Posterior vena cava (tissue), 2 donors: ENCODE measurements around the gene KCTD7. TPM values are rescaled to one million over a fixed set of nuclear protein-coding genes. Genes with fewer than 3 reads are reported as not detected.
"Not testable (repeated sequence)": the region's sequence is repeated elsewhere in the genome, so short reads cannot be mapped to it uniquely, and the experiment has no call there.

Source experiments
- DNase-seq: peaks from one replicate; pipeline ENCODE4 v3.0.0-alpha.2; 2020; ENCODE audit warnings: low spot score
- intact Hi-C, 2 donors: fragments of 100-400 bp; cut with DNase I; formaldehyde crosslinking; loops; one replicate each; pipeline versions ENCODE4 v1.14.1 to v1.14.2; 2022 to 2023
- total RNA-seq, 2 donors: library from RNA; stranded (reverse); fragmentation: NEBNext Ultra II Directional; extraction: Animal tissue kit (Norgen Biotek cat#: 25700); gene quantifications; one replicate each; pipeline ENCODE4 v1.2.1, GENCODE V29; 2021
- donor health status: DM: yes; HTN: yes; CAD: no.
- donor health status: DM: yes; HTN: yes; CAD: no.

KCTD7 gene
- total RNA-seq, 2 donors from 2014 or later = 8.8 to 10.1 TPM

GRCh38 chr7:66640802-66641525, 12.3 kb downstream of the KCTD7 start:
- no peak for DNase-seq

GRCh38 chr7:66641526-66641871, 12.8 kb downstream of the KCTD7 start:
- no peak for DNase-seq
- intact Hi-C loops = no loop called here

More at GRCh38 chr7:66640802-66641525, 12.3 kb downstream of the KCTD7 start:
- intact Hi-C loops = no loop called here

DNA sequence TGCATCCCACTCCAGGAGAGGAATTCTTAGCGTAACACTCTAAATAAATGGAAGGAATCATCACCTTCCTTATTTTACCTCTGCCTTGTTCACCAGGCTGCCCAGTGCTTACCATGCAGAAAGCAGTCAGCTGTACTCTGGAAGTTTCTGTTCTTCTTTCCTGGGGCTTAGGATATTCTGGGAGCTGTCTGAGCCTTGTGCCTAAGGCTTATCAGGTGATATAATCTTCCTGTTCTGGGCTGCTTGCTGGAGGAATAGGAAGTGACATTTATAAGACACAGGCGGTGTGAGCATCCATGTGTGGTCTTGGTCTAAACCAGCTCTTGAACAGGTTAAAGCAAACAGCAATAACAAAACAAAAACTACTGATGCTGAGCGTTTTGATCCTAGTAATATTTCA, 13.5 kb downstream of the KCTD7 start:
- no peak for DNase-seq
- intact Hi-C loops = no loop called here

GRCh38 chr7:66642932-66643331, 14.3 kb downstream of the KCTD7 start:
- no peak for DNase-seq
- intact Hi-C loops = no loop called here

DNA sequence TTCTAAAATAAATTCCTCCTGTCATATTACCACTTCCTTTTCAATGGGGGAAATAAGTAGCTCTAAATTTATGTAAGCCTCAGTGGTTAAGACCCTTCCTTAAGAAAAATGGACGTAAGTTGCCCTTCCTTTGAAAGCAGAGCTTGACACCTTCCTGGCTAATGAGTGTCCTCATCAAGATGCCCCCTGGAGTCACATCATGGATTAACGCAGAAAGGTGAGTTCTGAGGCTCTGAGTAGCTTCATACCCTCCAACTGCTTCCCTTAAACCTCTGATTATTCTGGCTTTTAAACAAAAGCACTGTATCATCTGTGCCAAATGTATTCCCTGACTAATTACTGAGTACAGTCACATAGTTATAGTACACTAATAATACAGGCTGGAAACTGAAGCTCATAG, 14.7 kb downstream of the KCTD7 start:
- intact Hi-C loops = no loop called here
- no peak for DNase-seq

- intact Hi-C loops, DNase-seq: not testable (repeated sequence)
Measured at GRCh38 chr7:66651026-66651425, 22.3 kb downstream of the KCTD7 start.

GRCh38 chr7:66653719-66654274, 25.1 kb downstream of the KCTD7 start:
- DNase-seq, intact Hi-C loops: not testable (repeated sequence)

DNA sequence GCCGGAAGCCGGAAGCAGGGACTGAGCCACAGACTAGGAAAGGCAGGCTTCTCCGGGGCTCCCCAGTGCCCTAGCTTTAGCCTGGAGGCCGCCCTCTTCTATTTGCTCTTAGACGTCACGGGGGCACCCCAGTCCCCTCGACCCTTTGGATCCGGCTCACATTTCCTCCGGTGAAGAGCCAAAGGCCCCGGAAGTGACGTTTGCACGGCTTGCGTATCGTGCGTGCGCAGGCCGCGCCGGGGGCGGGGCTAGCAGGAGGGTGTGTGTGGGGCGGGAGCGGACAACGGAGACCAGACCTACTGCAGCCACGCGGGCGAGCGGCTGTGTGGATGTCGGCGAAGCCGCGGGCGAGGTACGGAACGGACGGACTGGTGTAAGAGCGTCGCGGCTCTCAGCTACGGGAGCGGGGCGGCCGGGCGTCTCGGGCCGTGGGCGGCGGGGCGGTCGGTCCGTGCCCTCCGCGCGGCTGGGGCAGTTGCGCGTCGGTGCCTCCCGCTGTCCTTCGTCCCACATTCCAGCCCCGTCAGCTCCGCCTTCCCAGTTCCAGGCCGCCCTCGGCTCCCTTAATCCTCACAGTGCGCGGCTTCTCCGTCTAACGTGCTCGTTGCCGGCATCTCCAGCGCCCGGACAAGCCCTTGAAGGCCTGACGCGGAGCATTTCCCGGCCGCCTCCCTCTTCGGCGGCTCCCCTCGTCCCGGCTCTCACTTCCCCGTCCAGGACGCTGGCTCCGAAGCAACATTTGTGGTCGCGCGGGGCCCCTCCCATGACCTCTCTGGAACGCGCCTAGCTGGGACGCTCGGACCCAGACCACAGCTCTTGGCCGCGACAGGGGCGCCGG, 25.8 kb downstream of the KCTD7 start:
- peak; percentile 100 for DNase-seq
- intact Hi-C loops = no loop called here

GRCh38 chr7:66655113-66655806, 26.6 kb downstream of the KCTD7 start:
- DNase-seq, intact Hi-C loops: not testable (repeated sequence)

GRCh38 chr7:66655826-66656485, 27.3 kb downstream of the KCTD7 start:
- intact Hi-C loops, DNase-seq: not testable (repeated sequence)

- intact Hi-C loops = no loop called here
Measured at GRCh38 chr7:66657798-66658197, 29.1 kb downstream of the KCTD7 start.

DNA sequence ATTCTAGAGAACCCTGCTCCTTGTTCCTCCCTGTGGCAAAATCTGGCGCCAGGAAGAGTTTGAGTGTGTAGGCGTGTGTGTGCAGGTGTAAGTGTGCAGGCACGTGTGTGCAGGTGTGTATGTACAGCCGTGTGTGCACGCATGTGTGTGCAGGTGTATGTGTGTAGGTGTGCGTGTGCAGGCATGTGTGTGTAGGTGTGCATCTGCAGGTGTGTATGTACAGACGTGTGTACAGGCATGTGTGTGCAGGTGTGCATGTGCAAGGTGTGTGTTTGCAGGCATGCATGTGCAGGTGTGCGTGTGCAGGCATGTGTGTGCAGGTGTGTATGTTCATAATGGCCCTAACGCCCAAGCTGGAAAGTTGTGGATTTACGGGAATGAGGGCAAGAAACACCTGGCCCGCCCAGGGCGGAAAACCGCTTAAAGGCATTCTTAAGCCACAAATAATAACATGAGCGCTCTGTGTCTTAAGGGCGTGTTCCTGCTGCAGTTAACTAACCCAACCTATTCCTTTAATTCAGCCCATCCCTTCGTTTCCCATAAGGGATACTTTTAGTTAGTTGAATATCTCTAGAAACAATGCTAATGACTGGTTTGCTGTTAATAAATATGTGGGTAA, 34.1 kb downstream of the KCTD7 start:
- DNase-seq = peak; percentile 47
- intact Hi-C loops = no loop called here

More at GRCh38 chr7:66657798-66658197, 29.1 kb downstream of the KCTD7 start:
- DNase-seq = no peak

DNA sequence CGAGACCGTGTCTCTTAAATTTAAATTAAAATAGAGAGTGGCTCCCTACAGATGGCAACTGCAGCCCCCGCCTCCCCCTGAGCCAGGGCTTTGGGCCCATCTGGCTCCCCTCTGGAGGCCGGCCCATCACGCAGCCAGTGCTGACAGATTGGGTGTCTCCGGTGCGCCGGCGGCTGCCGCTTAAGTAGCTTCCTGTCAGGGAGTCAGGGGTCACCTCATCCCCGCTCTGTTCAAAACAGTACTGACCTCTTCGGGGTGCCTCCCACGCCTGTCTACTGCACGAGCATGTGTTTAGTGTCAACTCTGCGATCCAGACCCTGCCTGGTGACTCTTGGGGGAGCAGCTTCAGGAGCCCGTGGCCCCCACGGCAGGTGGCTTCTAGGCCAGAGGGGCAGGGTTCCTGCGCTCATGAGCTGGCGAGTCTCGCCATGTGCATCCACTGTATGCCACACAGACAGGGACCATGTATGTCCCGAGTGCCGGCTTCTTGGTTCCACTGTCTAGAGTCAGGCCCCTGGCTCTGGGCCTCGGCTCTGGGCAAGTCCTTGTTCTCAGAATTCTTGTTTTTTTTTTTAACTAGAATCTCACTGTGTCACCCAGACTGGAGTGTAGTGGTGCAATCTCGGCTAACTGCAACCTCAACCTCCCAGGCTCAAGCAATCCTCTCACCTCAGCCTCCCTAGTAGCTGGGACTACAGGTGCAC, 36.1 kb downstream of the KCTD7 start:
- intact Hi-C loops = no loop called here
- DNase-seq = peak; percentile 60

GRCh38 chr7:66666313-66666952, 37.8 kb downstream of the KCTD7 start:
- intact Hi-C loops = no loop called here

GRCh38 chr7:66667023-66667728, 38.5 kb downstream of the KCTD7 start:
- peak; percentile 66 for DNase-seq
- intact Hi-C loops = no loop called here

More at GRCh38 chr7:66666313-66666952, 37.8 kb downstream of the KCTD7 start:
- DNase-seq = no peak

DNA sequence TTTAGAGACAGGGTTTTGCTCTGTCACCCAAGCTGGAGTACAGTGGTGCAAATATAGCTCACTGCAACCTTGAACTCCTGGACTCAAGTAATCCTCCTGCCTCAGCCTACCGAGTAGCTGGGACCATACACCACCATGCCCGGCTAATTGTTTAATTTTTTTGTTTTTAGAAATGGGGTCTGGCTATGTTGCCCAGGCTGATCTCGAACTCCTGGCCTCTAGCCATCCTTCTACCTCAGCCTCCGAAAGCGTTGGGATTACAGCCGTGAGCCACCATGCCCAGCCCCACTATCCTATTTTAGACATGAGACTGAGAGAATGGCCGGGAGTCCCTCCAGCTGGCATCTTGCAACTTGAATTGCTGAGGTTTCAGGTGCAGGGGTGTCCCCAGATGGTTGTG, 39.4 kb downstream of the KCTD7 start:
- intact Hi-C loops = no loop called here
- DNase-seq = peak; percentile 24

DNA sequence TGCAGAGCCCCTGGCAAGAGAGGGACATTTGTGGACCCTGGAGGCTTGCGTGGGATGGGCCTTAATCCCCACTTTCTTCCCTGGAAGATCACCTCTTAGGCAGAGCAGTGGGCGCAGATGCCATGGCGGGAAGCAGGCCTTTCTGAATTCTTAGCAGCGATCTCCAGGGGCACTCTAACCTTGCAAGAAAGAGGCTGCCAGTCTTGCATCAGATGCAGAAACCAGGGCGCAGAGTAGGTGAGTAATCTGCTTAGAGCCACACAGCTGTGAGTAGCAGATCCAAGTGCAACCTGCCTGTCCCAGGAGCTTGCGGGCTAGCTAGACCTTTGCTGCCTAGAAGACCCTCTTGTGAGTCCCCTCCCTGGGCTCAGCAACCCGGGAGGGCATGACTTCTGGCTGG, 40.0 kb downstream of the KCTD7 start:
- intact Hi-C loops = no loop called here
- DNase-seq = peak; percentile 62
